Adipocyte (in vitro differentiated cells): ENCODE data around the gene AGAP6.
"Not testable (repeated sequence)": the region's sequence is repeated elsewhere in the genome, so short reads cannot be mapped to it uniquely, and the experiment has no call there.

ENCODE experiments used
- DNase-seq: peaks from one replicate; pipeline ENCODE4 v3.0.0-alpha.2; 2015; ENCODE audit warnings: low read depth
- H3K27me3 ChIP-seq: replicated peaks from 2 replicates; pipeline ENCODE4 v1.7.0; 2013; ENCODE audit warnings: mild to moderate bottlenecking, low read length, moderate library complexity; ENCODE audit not compliant: control insufficient read depth, insufficient read depth
- H3K36me3 ChIP-seq: 2 replicates; pipeline ENCODE4 v1.7.0; 2013; ENCODE audit warnings: low read length, mild to moderate bottlenecking, moderate library complexity; ENCODE audit not compliant: control insufficient read depth, insufficient read depth, severe bottlenecking
- H3K4me1 ChIP-seq: 2 replicates; pipeline ENCODE4 v1.7.0; 2013; ENCODE audit warnings: mild to moderate bottlenecking, low read length, moderate library complexity; ENCODE audit not compliant: control insufficient read depth, insufficient read depth
- H3K4me3 ChIP-seq: 2 replicates; pipeline ENCODE4 v1.7.0; 2013; ENCODE audit warnings: mild to moderate bottlenecking, low read length, moderate library complexity
- H3K9ac ChIP-seq: 2 replicates; pipeline ENCODE4 v1.7.0; 2013; ENCODE audit warnings: mild to moderate bottlenecking, low read length, moderate library complexity
- H3K9me3 ChIP-seq: 2 replicates; pipeline ENCODE4 v1.7.0; 2013; ENCODE audit warnings: mild to moderate bottlenecking, low read length, moderate library complexity; ENCODE audit not compliant: control insufficient read depth

The AGAP6 gene

GRCh38 chr10:50058727-50059126 is 70.5 kb downstream of the AGAP6 start:
- H3K36me3 ChIP-seq, H3K9me3 ChIP-seq, H3K4me3 ChIP-seq, H3K9ac ChIP-seq, DNase-seq, H3K27me3 ChIP-seq, H3K4me1 ChIP-seq: not testable (repeated sequence)

GRCh38 chr10:50059946-50060345 is 71.7 kb downstream of the AGAP6 start:
- H3K27me3 ChIP-seq, H3K4me1 ChIP-seq, H3K4me3 ChIP-seq, DNase-seq, H3K9me3 ChIP-seq, H3K9ac ChIP-seq, H3K36me3 ChIP-seq: not testable (repeated sequence)
